Fibroblast of lung (primary cell): ENCODE data around the gene OPTN.

ENCODE experiments used
- CTCF ChIP-seq, 2 donors: IDR thresholded peaks in 1 of 2; conservative IDR thresholded peaks in 1 of 2; 1 replicate in 1 of 2; 2 replicates in 1 of 2; pipeline ENCODE4 v1.5.1; 2011 to 2012; ENCODE audit warnings: low read length in 2 of 2, control low read depth in 1 of 2, inconsistent platforms in 1 of 2, low read depth in 1 of 2, mild to moderate bottlenecking in 1 of 2
- EZH2 ChIP-seq: IDR thresholded peaks from 2 replicates; pipeline ENCODE4 v1.5.1; 2012; ENCODE audit warnings: low read length, control low read depth, mild to moderate bottlenecking; ENCODE audit errors: missing control alignments

- no peak for TF ChIP-seq CTCF (conservative IDR thresholded peaks at IDR 0.05 in 1 of 2, IDR thresholded peaks at IDR 0.05 in 1 of 2; ENCODE audit: low read depth in 1 of 2, low read length in 2 of 2)
- TF ChIP-seq EZH2: no peak
Measured at GRCh38 chr10:13104697-13105096, 4.7 kb downstream of the OPTN start.
